Stomach (tissue), 4 donors: ENCODE measurements around the gene TAF1A.

ENCODE experiments used
- EP300 ChIP-seq: sonication (generic); formaldehyde crosslinking; IDR thresholded peaks from one replicate; pipeline ENCODE4 v1.6.1; 2017; ENCODE audit warnings: antibody characterized with exemption
- POLR2A ChIP-seq, 4 donors: fragments of 450-650 bp; IDR thresholded peaks; one replicate each; pipeline ENCODE4 v1.6.1; 2016; ENCODE audit warnings: antibody characterized with exemption in 4 of 4, control low read depth in 2 of 4, mild to moderate bottlenecking in 1 of 4, moderate library complexity in 1 of 4
- POLR2AphosphoS5 ChIP-seq, 3 donors: sonication (generic); formaldehyde crosslinking; IDR thresholded peaks; one replicate each; pipeline ENCODE4 v1.6.1; 2016; ENCODE audit warnings: antibody characterized with exemption in 3 of 3
- TF ChIP-seq, protein P1 (sequence below), 7 experiments: fragments of 450-650 bp in 4 of 7; fragments of 200-600 bp in 3 of 7; sonication (generic) in 3 of 7; IDR thresholded peaks; one replicate each; pipeline ENCODE4 v1.5.1; 2016 to 2019; ENCODE audit warnings: antibody characterized with exemption in 7 of 7, control low read depth in 2 of 7, mild to moderate bottlenecking in 1 of 7

DNA sequence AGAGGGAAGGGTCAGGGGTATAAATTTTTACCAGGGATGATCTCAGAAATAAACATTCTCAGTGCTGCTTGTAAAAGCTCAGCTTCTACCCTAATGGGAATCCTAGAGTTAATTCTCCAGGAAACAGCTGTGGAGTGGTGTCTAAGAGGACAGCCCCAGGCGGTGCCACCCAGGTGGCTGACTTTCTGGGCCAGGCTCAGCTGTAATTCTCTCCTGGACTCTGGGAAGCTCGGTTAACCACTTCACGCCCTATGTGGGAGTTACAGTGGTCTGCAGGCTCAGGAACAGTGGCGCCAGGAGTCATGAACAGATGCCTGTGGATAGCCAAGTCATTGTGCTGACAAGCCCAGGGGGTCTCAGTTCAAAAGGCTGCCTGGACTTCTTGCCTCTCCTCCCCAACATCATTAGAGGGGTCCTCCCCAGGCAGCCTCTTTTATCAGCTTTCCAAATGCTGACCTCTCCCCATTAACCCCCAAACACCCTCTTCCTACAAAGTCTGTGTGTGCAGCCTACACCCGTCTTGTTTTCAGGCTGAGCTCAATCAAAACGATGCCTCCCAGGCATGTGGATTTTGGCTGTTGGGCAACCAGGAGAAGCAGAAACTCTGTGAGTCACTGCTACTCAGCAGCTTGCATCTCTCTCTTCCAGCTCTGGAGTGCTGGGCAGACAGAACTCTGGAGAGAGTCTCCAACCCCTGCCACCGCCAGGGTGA lies 43.0 kb downstream of the TAF1A start:
- TF ChIP-seq POLR2A (IDR thresholded peaks at IDR 0.05) (no peak), EP300 (no peak), POLR2AphosphoS5 (IDR thresholded peaks at IDR 0.05) (no peak)
- TF ChIP-seq, protein P1, sequence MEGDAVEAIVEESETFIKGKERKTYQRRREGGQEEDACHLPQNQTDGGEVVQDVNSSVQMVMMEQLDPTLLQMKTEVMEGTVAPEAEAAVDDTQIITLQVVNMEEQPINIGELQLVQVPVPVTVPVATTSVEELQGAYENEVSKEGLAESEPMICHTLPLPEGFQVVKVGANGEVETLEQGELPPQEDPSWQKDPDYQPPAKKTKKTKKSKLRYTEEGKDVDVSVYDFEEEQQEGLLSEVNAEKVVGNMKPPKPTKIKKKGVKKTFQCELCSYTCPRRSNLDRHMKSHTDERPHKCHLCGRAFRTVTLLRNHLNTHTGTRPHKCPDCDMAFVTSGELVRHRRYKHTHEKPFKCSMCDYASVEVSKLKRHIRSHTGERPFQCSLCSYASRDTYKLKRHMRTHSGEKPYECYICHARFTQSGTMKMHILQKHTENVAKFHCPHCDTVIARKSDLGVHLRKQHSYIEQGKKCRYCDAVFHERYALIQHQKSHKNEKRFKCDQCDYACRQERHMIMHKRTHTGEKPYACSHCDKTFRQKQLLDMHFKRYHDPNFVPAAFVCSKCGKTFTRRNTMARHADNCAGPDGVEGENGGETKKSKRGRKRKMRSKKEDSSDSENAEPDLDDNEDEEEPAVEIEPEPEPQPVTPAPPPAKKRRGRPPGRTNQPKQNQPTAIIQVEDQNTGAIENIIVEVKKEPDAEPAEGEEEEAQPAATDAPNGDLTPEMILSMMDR (IDR thresholded peaks at IDR 0.05), result no peak
